Measurements from ENCODE around the gene UBE2E3.

The UBE2E3 gene

DNA sequence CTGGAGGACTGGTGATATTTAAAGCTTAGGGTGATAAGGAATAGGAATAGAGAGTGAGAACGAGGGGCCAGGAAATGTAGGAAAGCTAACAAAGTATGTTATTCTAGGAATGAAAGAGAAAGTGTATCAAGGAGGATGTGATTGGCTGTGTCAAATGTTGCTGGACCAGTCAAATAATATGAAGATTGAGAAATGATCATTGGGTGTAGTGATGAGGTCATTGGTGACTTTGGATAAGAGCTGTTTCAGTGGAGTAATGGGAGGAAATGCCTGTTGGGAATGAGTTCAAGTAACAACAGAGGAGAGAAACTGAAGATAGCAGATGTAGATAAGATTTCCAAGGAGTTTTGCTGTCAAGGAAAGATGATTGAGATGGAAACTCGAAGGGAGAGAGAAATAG is 74.4 kb downstream of the UBE2E3 start:
- no peak overlapping the region for H3K4me3 ChIP-seq (ENCODE audit: low read length)
- peaks cover 9% of the 10 kb centered on the region; the same call in 1 of the 2 replicates for H3K4me1 ChIP-seq (ENCODE audit: insufficient read depth, low read length)
- H3K27ac ChIP-seq (ENCODE audit: low read depth, low read length): no peak overlapping the region
- 91% methylated on average over 2 of the region's 2 CpGs for WGBS
- H3K27me3 ChIP-seq (ENCODE audit: insufficient read depth, low read length): no peaks in the 10 kb centered on the region
- no peak overlapping the region for H3K9ac ChIP-seq (ENCODE audit: low read depth, low read length)
- H3K9me3 ChIP-seq (ENCODE audit: insufficient read depth, low read depth, low read length): no peaks in the 10 kb centered on the region
- no peaks in the 10 kb centered on the region for H3K36me3 ChIP-seq (ENCODE audit: insufficient read depth, low read length)

DNA sequence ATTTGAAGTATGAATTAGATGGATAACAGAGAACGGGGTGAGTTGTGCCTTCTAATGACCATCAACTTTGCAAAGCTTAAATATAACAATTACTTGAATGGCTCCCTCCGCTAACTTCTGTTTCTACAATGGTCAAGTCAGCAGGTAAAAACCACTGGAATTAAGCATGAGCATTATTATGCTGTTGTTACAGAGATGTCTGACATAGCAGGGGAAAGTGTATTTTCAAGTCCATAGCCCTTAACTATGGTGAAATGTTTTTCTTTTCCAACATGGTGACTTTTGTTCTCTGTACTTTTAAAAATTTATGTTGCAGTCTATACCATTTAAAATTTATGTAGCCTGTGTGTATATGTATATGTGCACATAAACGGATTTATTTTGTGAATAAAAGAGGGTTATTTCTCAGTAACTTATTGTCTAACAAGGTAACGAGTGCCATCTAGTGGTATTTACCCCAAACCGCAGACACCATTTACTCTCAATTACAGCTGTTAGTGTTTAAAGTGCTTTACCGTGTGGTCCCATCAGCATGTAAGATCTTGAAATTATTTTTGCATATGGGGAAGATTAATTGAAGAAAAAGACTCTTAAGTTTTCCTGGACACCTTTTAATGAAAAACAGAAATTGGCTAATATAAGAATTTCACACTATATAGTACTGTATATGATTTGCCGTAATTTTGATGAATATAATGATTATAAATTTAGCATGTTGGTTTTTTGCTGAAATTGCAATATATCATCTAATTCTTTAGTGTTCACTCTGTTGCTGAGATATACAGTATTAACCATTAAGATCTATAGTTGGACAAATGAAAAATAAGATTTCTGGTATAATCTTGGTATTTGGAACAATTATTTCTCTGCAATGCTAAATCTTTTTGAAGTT is 78.2 kb downstream of the UBE2E3 start:
- Histone ChIP-seq H3K27ac (ENCODE audit: low read depth, low read length) (no peak overlapping the region), H3K9me3 (ENCODE audit: insufficient read depth, low read depth, low read length) (no peaks in the 10 kb centered on the region), H3K9ac (ENCODE audit: low read depth, low read length) (no peak overlapping the region), H3K36me3 (ENCODE audit: insufficient read depth, low read length) (peaks cover 6% of the 10 kb centered on the region; the same call in 1 of the 2 replicates), H3K4me3 (ENCODE audit: low read length) (no peak overlapping the region), H3K4me1 (ENCODE audit: insufficient read depth, low read length) (peaks cover 3% of the 10 kb centered on the region; the same call in 1 of the 2 replicates), H3K27me3 (ENCODE audit: insufficient read depth, low read length) (no peaks in the 10 kb centered on the region)
- WGBS: 57% methylated on average over 4 of the region's 7 CpGs

DNA sequence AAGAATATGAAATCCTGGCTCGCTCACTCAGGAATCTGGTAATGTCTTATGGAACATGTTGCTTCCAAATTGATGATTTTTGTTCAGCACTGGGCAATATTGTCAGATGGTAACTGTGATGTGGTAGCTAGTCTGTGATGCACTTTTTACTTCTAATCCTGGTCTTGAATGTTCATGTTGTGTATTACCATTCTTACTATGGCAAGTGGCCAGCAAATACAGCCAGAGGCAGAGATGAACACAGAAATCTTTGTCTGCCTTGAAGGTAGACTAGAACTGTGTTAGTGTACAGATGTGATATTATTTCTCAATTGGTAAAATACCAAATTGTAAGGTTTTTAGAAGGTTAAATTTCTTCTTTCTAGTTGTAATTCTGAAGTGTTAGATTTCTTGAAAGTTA is 83.3 kb downstream of the UBE2E3 start:
- peaks cover 12% of the 10 kb centered on the region for H3K36me3 ChIP-seq (ENCODE audit: insufficient read depth, low read length)
- H3K27ac ChIP-seq (ENCODE audit: low read depth, low read length): no peak overlapping the region
- H3K27me3 ChIP-seq (ENCODE audit: insufficient read depth, low read length): no peaks in the 10 kb centered on the region
- WGBS: 98% methylated on average over 1 of the region's 1 CpG
- no peak overlapping the region for H3K9ac ChIP-seq (ENCODE audit: low read depth, low read length)
- peaks cover 7% of the 10 kb centered on the region for H3K4me1 ChIP-seq (ENCODE audit: insufficient read depth, low read length)
- H3K9me3 ChIP-seq (ENCODE audit: insufficient read depth, low read depth, low read length): no peaks in the 10 kb centered on the region
- no peak overlapping the region for H3K4me3 ChIP-seq (ENCODE audit: low read length)

DNA sequence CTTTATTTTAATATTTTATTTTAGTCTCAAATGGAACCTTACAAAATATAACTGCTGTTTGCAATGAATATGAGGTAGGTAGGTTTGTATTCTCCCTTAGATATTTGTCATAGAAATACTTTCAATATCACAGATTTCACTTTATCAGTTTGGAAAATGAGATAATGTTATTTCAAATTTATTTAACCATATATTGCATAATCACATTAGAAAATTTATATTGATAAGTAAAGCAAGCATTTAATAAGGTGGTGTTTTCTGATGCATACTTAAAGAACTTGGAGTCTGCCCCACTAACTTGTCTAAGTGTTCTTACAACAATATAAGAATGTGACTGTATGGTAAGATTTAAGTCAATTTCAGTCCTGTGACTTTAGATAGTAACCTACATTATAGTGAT is 85.1 kb downstream of the UBE2E3 start:
- Histone ChIP-seq H3K9me3 (ENCODE audit: insufficient read depth, low read depth, low read length) (no peaks in the 10 kb centered on the region), H3K27ac (ENCODE audit: low read depth, low read length) (no peak overlapping the region), H3K4me3 (ENCODE audit: low read length) (no peak overlapping the region), H3K9ac (ENCODE audit: low read depth, low read length) (no peak overlapping the region), H3K4me1 (ENCODE audit: insufficient read depth, low read length) (peaks cover 16% of the 10 kb centered on the region), H3K27me3 (ENCODE audit: insufficient read depth, low read length) (no peaks in the 10 kb centered on the region), H3K36me3 (ENCODE audit: insufficient read depth, low read length) (peaks cover 12% of the 10 kb centered on the region)

DNA sequence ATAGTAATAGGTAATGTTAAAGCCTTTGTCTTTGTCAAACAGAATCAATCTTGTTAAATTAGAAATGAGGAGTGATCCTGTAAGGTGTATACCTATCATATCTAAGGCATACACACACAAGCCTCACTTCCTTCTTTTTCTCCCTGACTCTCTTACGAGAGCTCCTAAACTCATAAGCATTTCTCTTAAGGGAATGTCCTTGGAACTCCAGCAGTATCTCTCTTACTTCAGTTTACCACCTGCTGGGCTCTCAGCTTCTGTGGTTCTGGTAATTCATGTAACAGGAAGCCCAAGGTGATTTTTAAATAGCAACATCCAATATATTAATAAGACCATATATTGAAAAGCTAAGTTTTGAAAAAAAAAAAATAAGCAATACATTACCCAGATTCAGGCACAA is 85.9 kb downstream of the UBE2E3 start:
- no peaks in the 10 kb centered on the region for H3K27me3 ChIP-seq (ENCODE audit: insufficient read depth, low read length)
- H3K36me3 ChIP-seq (ENCODE audit: insufficient read depth, low read length): peaks cover 12% of the 10 kb centered on the region
- WGBS: 74% methylated on average over 1 of the region's 1 CpG
- H3K4me3 ChIP-seq (ENCODE audit: low read length): no peak overlapping the region
- no peaks in the 10 kb centered on the region for H3K9me3 ChIP-seq (ENCODE audit: insufficient read depth, low read depth, low read length)
- no peak overlapping the region for H3K9ac ChIP-seq (ENCODE audit: low read depth, low read length)
- no peak overlapping the region for H3K27ac ChIP-seq (ENCODE audit: low read depth, low read length)
- H3K4me1 ChIP-seq (ENCODE audit: insufficient read depth, low read length): peaks cover 17% of the 10 kb centered on the region

DNA sequence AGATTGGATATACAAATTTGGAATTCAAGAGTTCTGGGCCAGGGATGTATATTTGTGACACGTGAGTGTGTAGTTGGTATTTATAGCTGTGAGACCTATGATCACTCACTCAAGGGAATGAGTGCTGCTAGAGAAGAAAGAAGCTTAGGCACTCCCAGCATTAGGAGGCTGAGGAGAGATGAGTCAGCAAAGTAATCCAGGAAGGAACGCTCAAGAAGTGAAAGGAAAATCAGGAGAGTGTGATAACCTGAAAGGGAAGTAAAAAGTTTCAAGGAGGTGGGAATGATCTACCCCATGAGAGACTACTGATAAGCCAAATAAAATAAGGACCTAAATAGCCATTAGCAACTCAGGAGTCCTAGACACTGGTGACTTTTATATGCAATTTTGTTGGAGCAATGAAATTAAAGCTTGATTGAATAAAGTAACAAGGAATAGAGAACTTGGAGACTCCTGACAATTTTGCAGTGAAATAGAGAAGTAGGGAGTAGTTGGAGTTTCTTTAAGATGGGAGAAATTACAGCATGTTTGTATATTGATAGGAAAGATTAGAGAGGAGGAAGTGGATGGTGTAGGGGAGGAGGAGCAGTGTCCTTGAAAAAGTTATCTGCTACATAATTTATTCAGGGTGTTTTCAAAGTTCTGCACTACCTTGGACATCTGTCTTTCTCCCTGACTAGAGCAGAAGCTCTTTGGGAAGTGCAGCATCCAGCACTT is 89.9 kb downstream of the UBE2E3 start:
- Histone ChIP-seq H3K9ac (ENCODE audit: low read depth, low read length) (no peak overlapping the region), H3K27ac (ENCODE audit: low read depth, low read length) (no peak overlapping the region; the same call in 1 of the 2 replicates), H3K4me3 (ENCODE audit: low read length) (no peak overlapping the region), H3K9me3 (ENCODE audit: insufficient read depth, low read depth, low read length) (no peaks in the 10 kb centered on the region), H3K36me3 (ENCODE audit: insufficient read depth, low read length) (no peaks in the 10 kb centered on the region; the same call in 1 of the 2 replicates), H3K4me1 (ENCODE audit: insufficient read depth, low read length) (peaks cover 17% of the 10 kb centered on the region), H3K27me3 (ENCODE audit: insufficient read depth, low read length) (no peaks in the 10 kb centered on the region)
- WGBS: 62% methylated on average over 2 of the region's 2 CpGs

DNA sequence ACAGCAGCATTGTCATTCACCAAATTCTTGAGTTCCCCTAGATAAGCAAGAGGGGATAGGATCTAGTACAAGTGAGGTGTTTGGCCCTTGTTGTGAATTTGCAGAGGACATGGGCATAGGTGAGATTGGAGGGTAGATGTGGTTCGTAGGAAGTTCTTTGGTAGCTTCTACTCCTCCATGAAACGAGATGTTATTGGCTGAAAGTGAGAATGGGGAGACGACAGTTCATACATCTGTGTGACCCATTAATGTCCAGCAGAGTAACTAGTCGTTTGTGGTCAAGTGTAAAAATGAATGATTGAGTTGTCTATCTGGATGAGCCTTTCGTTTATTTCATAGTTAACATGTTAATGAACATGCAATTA is 90.4 kb downstream of the UBE2E3 start:
- no peak overlapping the region for H3K4me3 ChIP-seq (ENCODE audit: low read length)
- H3K27me3 ChIP-seq (ENCODE audit: insufficient read depth, low read length): no peaks in the 10 kb centered on the region
- peaks cover 15% of the 10 kb centered on the region for H3K4me1 ChIP-seq (ENCODE audit: insufficient read depth, low read length)
- WGBS: 95% methylated on average over 4 of the region's 5 CpGs
- H3K9ac ChIP-seq (ENCODE audit: low read depth, low read length): no peak overlapping the region
- no peaks in the 10 kb centered on the region for H3K36me3 ChIP-seq (ENCODE audit: insufficient read depth, low read length)
- H3K27ac ChIP-seq (ENCODE audit: low read depth, low read length): no peak overlapping the region
- no peaks in the 10 kb centered on the region for H3K9me3 ChIP-seq (ENCODE audit: insufficient read depth, low read depth, low read length)

DNA sequence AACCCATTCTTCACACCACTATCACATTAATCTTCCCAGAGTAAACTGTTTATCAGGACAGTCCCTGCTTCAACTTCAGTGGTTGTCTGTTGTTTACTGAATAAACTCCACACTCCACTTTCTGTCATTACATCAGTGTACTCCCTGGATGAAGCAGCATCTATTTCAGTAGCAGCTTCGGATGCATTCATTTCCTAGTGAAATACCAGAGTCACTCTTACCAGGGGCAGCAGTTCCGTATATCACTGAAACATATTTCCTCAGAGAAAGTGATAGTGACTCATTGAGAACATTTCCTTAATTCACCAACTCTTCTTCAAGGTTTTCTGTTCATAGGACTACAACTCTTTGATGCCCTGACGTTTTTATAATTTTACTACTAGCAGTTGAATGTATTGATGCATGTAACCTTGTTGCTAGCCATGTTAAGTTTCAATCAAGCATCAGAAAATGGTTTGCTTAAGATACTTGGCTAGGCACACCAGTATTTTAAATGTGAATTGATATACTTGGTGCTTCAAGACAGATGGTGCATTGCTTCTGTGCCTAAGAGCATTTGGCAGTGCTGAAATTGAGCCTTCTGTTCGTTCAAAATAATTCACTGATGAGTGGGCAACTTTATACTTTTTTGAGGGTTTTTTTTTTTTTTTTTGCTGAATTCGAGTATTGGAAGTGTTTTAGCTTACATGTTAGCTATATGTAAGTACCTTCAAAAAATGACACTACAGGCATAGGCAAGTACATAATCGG is 92.3 kb downstream of the UBE2E3 start:
- H3K9ac ChIP-seq (ENCODE audit: low read depth, low read length): no peak overlapping the region
- 96% methylated on average over 5 of the region's 6 CpGs for WGBS
- H3K9me3 ChIP-seq (ENCODE audit: insufficient read depth, low read depth, low read length): no peaks in the 10 kb centered on the region
- no peak overlapping the region for H3K27ac ChIP-seq (ENCODE audit: low read depth, low read length)
- H3K27me3 ChIP-seq (ENCODE audit: insufficient read depth, low read length): no peaks in the 10 kb centered on the region
- H3K36me3 ChIP-seq (ENCODE audit: insufficient read depth, low read length): no peaks in the 10 kb centered on the region
- no peak overlapping the region for H3K4me3 ChIP-seq (ENCODE audit: low read length)
- H3K4me1 ChIP-seq (ENCODE audit: insufficient read depth, low read length): peaks cover 10% of the 10 kb centered on the region; the same call in 1 of the 2 replicates

DNA sequence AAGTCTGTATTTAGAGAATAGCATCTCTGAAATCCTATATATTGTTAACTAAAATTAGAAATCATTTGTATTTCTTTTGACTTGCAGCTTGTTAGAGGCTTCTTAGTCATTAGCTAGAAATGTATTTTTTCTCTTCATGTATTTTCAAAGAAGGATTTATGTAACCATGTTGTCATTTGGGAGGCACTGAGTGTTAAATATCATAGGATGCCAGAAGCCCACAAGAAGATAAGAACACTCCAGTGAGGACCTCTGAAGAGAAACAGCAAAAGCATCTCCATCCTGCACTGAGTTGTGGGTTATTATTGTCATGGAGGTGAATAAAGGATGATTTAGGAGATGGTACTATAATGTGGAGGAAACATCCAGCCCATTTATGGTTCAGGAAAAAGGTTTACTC is 93.5 kb downstream of the UBE2E3 start:
- Histone ChIP-seq H3K9ac (ENCODE audit: low read depth, low read length) (no peak overlapping the region), H3K4me1 (ENCODE audit: insufficient read depth, low read length) (peaks cover 10% of the 10 kb centered on the region; the same call in 1 of the 2 replicates), H3K36me3 (ENCODE audit: insufficient read depth, low read length) (no peaks in the 10 kb centered on the region), H3K27me3 (ENCODE audit: insufficient read depth, low read length) (no peaks in the 10 kb centered on the region), H3K9me3 (ENCODE audit: insufficient read depth, low read depth, low read length) (no peaks in the 10 kb centered on the region), H3K4me3 (ENCODE audit: low read length) (no peak overlapping the region), H3K27ac (ENCODE audit: low read depth, low read length) (no peak overlapping the region)

DNA sequence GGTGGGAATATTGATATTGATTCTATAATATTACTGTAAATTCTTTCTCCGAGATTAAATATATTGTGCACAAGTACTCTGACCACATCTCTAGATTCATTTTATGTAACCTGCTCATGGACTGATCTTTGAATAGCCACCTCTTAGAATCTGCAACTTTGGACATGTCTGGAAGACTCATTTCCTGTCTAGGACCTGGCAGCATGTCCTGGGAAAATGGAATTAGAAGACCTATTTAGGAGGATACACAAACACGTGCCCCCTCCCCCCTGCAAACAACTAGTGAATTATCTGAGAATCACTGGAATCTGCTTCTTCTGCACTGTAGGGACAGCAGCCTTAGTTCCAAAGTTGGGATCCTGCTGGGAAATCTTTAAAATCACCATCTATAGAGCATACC is 94.1 kb downstream of the UBE2E3 start:
- Histone ChIP-seq H3K36me3 (ENCODE audit: insufficient read depth, low read length) (no peaks in the 10 kb centered on the region), H3K9me3 (ENCODE audit: insufficient read depth, low read depth, low read length) (no peaks in the 10 kb centered on the region), H3K4me1 (ENCODE audit: insufficient read depth, low read length) (peaks cover 10% of the 10 kb centered on the region; the same call in 1 of the 2 replicates), H3K27ac (ENCODE audit: low read depth, low read length) (no peak overlapping the region), H3K9ac (ENCODE audit: low read depth, low read length) (no peak overlapping the region), H3K27me3 (ENCODE audit: insufficient read depth, low read length) (no peaks in the 10 kb centered on the region), H3K4me3 (ENCODE audit: low read length) (no peak overlapping the region)
- 90% methylated on average over 2 of the region's 2 CpGs for WGBS

DNA sequence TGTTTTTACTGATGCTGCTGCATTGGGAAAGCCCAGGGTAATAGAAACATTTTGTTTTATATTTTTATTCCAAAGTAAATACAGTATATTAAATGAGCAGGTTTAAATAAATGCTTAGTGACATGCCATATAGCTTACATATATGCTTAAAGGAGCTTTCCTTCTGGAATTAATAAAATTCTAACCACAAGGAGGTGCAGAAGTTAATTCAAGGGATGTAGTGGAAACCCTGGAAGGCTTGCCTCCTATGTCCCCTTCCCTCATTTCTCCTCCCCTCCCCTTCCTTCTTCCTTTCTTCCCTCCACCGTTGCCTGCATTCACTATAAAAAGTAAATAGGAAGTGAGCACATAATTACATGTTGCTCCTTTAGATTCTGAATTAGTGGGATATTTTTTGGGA is 96.3 kb downstream of the UBE2E3 start:
- no CpG with 5 or more reads among the region's 1 CpG for WGBS
- Histone ChIP-seq H3K9me3 (ENCODE audit: insufficient read depth, low read depth, low read length) (no peaks in the 10 kb centered on the region), H3K9ac (ENCODE audit: low read depth, low read length) (no peak overlapping the region), H3K36me3 (ENCODE audit: insufficient read depth, low read length) (no peaks in the 10 kb centered on the region), H3K27ac (ENCODE audit: low read depth, low read length) (no peak overlapping the region), H3K4me3 (ENCODE audit: low read length) (no peak overlapping the region), H3K27me3 (ENCODE audit: insufficient read depth, low read length) (no peaks in the 10 kb centered on the region), H3K4me1 (ENCODE audit: insufficient read depth, low read length) (no peaks in the 10 kb centered on the region)
